ENCODE data around the gene ERRFI1. TPM values are rescaled to one million over a fixed set of nuclear protein-coding genes. Genes with fewer than 3 reads are reported as not detected.

Gene ERRFI1
- polyA plus RNA-seq, 3 donors: 20.3 to 20.8 (median 20.4) TPM

DNA sequence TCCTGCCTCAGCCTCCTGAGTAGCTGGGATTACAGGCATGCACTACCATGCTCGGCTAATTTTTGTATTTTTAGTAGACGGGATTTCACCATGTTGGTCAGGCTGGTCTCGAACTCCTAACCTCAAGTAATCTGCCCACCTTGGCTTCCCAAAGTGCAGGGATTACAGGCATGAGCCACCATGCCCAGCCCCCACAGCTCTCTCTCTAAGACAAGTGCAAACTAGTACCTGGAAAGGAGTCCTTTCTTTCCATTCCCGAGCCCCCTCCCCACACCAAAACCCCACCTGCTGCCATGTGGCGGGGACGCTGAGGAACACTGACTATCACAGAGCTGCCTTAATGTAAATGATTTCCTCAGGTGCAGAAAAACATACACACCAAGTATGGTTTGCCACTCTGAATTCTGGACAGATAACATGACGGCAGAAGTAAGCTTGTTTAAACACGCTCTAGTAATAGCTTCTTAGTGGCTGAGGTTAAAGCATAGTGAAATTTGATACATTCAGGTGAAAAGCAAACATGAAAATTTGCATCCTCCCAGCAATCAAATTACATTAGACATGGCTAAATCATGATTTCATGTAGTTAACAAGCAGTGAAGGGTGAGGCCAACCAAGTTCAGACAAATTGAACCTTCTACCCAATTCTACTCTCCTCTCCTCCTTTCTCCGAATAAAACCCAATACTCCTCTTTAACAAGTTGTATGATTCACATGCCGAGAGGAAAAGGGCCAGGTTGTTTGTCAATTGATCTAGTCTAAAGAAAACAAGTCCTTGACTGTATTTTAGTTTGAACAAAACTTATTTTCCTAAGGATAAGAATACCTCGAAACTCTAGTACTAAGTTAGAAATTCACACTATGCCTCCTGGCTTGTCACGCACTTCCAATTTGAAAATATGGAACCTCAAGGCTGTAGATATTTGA is 19.8 kb downstream of the ERRFI1 start:
- DNase-seq (ENCODE audit: low read depth in 3 of 3, low spot score in 2 of 3): no peak

DNA sequence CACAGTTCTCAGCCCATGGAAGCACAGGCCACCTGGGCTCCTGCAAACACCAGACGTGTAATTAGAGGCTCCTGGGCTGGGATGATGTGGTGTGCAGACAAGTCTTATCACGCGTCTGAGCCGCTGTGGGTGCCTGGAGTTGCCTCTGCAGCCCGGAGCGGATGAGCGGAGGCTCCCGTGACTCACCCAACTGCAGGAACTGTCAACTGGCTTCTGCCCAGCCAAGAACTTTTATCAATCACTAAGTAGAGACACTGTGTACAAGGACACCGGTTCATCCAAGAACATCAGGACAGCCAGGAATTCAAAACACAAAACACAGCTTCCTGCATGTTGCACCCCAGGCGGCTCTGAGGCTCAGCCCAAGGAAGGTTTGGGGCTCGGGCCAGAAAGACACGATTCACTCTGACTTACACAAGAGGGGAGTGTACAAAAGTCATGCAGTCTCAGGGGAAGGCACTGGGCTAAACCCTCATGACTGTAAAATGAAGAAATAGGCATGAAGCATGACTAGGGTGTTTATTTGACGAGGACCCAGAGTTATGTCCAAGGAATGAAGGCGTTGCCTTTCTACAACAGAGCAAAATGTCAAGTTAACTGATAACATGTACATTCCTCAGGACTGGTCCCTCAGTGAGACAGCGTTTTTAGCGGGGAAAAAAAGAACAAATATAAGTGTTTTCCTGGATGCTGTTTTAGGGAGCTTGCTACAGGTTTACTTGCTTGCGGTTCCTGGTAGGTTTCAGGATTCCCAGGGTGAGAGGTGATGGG is 21.1 kb downstream of the ERRFI1 start:
- no peak for DNase-seq (ENCODE audit: low read depth in 3 of 3, low spot score in 2 of 3)

DNA sequence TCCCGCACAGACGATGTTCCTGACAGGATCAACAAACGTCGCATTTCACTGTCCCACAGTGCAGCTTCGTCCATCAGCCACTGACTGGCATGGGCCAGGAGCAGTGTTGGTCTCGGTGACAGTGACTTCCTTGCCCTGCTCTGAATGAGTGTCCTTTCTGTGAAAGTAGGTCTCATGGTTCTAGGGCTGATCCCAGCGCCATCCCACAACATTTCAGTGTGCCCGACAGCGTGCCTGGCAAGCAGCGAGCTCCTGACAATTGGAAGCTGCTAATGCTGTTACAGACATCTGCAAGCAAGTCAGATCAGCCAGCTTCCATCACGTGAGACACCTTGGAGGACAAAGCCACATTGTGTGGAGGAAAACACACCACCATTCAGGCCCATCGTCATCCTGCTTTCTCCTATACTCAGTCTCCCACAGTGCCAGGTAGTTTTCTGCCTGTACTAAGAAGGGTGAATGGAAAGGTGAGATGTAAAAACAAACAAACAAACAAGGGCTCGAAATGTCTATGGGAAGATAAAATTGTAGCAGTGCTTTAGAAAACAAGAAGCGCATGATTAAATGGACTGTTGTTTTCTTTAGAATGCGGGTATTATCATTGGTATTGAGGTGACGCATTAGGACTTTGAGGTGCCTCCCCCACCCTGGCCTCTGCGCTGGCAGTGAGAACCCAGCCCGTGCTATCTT is 21.9 kb downstream of the ERRFI1 start:
- DNase-seq (ENCODE audit: low read depth in 3 of 3, low spot score in 2 of 3): no peak

DNA sequence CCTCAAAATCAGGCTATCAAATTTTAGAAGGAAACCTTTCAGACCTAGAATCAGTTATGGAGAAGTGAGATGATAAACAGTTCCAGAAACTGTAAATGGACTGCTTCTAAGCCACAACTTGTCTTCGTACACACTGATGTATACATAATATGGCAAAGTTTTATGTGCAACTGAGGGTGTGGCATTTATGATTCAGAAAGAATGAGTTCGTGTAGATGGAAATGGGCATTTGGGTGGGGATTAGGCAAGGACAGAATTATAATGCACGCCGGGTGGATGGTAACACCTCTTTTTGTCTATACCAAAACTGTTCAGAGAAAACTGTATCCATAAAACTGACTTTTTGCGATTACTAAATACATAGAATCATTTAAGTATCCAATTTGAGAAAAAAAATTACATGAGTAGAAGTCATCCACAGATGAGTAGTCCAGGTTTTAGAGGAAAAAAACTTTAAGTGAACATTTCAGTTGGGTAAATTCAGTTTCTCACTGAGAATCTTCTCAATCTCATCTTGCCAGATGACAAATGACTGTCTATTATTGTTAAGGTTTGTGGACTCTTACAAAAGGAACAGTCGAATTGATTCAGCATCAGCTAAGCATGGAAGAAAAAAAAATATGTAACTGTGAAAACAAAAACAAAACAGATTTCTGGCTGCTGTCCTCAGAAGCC is 22.5 kb downstream of the ERRFI1 start:
- no peak for DNase-seq (ENCODE audit: low read depth in 3 of 3, low spot score in 2 of 3)

DNA sequence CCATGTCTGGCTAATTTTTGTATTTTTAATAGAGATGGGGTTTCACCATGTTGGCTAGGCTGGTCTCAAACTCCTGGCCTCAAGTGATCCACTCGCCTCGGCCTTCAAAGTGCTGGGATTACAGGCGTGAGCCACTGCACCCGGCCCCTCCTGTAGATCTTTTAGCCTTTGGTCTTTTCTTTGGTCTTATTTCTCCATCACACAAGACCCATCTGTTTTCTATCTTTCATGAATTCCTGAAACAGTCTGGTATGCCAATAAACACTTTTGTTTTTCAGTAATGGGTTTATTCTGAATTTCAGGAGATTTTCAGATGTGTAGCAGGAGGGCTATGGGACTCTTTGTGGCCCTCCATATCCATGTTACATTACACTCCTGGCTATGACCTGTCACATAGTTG is 23.2 kb downstream of the ERRFI1 start:
- DNase-seq (ENCODE audit: low read depth in 3 of 3, low spot score in 2 of 3): no peak

DNA sequence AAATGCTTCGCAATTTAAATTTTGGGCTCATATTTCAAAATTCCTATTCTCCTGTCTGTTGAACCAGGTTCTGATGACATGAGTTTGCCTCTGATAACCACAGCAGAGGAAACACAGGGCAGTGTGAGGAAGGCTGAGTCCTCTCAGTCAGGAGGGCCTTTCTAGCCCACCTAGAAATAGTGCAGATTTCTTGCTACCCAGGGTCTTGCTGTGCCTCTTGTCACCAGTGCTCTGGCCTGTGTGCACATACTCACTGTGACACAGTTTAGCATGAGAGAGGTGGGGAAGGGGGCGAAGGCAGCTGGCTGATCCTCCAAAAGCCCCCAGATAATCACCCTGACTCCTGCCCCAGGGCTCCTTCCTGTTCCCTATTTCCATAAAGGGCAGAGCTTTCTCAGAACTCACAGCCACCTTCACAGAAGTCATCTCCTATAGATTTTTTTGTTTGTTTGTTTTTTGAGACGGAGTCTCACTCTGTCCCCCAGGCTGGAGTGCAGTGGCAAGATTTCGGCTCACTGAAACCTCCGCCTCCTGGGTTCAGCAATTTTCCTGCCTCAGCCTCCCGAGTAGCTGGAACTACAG is 23.7 kb downstream of the ERRFI1 start:
- no peak for DNase-seq (ENCODE audit: low read depth in 3 of 3, low spot score in 2 of 3)

DNA sequence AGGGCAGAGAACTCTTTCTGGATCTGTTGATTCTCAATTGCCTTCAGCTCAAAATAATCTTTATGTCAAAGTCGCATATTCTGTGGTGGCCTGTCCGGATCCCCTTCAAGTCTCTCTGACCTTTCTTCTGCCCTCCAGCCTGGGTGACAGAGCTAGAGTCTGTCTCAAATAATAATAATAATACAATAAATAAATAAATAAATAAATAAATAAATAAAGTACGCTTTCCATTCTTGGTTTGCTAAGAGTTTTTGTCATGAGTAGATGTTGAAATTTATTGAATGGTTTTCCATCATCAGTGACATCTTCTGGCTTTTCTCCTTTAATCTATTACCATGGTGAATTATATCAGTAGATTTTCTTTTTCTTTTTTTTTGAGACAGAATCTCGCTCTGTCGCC is 30.7 kb downstream of the ERRFI1 start:
- no peak for DNase-seq (ENCODE audit: low read depth in 3 of 3, low spot score in 2 of 3)

DNA sequence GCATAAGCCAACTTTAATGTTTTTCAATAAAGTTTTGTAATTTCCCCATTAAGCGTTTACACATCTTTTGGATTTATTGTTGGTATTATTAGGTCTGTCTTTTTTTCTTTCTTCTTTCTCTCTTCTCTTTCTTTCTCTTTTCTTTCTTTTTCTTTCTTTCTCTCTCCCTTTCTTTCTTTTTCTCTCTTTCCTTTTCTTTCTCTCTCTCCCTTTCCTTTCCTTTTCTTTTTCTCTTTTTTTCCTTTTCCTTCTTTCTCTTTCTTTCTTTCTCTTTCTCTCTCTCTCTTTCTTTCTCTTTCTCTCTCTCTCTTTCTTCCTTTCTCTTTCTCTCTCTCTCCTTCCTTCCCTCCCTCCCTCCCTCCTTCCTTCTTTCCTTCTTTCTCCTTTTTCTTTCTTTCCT is 31.3 kb downstream of the ERRFI1 start:
- no peak for DNase-seq (ENCODE audit: low read depth in 3 of 3, low spot score in 2 of 3)

DNA sequence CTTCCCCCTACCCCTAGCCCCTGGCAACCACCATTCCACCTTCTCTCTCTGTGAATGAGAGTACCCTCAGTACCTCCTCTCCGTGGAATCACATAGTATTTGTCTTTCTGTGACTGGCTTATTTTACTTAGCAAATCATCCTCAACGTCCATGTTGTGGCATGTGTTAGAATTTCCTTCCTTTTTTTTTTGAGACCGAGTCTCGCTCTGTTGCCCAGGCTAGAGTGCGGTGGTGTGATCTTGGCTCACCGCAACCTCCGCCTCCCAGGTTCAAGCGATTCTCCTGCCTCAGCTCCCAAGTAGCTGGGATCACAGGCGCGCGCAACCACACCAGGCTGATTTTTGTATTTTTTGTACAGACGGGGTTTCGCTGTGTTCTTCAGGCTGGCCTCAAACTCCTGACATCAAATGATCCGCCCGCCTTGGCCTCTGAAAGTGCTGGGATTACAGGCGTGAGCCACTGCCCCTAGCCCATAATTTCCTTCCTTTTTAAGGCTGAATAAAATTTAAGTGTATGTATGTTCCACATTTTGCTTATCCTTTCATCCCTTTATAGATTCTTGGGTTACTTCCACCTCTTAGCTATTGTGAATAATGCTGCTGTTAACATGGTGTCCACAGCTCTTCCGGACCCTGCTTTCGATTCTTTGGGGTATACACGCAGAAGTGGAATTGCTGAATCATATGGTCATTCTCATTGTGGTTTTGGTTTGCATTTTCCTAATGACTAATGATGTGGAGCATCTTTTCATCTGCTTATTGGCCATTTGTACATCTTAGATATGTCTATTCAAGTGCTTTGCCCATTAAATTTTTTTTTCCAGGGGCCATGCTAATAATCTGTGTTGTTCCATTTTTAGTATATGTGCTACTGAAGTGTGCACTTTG is 32.3 kb downstream of the ERRFI1 start:
- DNase-seq (ENCODE audit: low read depth in 3 of 3, low spot score in 2 of 3): no peak

DNA sequence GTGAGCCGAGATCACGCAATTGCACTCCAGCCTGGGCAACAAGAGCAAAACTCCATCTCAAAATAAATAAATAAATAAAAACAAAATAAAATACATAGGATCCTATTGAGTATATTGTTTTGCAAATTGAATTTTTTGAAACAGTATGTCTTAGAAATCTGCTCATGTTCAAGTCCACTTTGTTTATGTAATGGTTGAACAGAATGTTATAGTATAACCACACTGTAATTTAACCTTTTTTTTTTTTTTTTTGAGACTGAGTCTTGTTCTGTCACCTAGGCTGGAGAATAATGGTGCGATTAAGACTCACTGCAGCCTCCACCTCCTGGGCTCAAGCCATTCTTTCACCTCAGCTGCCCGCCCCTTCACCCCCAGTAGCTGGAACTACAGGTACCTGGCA is 33.2 kb downstream of the ERRFI1 start:
- no peak for DNase-seq (ENCODE audit: low read depth in 3 of 3, low spot score in 2 of 3)

DNA sequence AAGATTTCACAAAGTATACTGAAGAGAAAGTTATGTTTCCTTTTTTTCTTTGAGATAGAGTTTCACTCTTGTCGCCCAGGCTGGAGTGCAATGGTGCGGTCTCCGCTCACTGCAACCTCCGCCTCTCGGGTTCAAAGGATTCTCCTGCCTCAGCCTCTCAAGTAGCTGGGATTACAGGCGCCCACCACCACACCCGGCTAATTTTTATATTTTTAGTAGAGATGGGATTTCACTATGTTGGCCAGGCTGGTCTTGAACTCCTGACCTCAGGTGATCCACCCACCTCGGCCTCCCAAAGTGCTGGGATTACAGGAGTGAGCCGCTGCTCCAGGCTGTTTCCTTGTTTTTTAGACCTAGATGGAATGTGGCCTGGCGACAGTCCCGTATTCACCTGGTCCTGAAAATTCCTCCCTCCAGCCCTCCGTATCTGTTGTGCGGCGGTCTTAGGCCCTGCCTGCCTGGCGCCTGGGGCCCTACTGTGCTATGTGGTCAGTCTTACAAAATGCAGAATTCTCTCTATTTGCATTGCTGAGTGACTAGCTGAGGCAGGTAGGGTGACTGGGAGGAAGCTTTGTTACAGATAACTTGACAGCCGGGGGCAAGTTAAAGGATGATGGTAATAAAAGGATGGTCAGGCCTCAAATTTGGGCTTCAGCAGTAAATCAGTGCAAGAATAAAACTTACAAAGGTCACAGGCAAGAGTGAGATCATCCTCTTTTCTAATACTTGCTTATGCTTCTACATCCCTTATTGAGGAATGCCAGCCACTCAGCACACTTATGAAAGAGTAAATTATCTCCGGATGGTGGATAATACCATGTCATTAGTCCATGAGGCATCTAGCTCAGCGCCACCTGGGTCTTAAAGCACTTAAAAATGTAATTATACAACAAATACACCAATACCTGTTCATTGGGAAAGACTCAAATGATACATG is 34.3 kb downstream of the ERRFI1 start:
- no peak for DNase-seq (ENCODE audit: low read depth in 3 of 3, low spot score in 2 of 3)

DNA sequence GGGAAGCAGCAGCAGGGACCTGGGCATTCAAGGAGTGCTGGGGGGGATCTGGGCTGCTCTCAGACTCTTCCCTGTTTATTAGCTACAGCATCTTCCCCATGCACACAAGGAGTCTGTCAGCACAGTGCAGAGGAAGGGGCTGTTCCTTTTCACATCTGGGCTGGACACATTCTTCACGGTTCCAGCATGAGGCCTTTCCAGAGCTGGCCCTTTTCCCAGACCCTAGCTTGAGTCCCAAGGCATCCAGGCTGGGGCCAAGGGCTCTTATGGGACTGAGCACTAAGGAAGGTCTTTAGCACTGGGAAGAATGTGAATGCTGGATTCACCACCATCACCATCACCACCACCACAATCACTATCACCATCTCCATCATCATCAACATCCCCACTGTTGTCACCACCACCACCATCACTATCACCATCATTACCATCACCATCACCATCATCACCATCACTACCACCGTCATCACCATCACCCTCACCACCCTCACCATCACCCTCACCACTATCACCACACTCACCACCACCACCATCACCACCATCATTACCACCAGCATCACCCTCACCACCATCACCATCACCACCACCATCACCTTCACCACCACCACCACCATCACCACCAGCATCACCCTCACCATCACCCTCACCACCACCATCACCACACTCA is 36.2 kb downstream of the ERRFI1 start:
- no peak for DNase-seq (ENCODE audit: low read depth in 3 of 3, low spot score in 2 of 3)

DNA sequence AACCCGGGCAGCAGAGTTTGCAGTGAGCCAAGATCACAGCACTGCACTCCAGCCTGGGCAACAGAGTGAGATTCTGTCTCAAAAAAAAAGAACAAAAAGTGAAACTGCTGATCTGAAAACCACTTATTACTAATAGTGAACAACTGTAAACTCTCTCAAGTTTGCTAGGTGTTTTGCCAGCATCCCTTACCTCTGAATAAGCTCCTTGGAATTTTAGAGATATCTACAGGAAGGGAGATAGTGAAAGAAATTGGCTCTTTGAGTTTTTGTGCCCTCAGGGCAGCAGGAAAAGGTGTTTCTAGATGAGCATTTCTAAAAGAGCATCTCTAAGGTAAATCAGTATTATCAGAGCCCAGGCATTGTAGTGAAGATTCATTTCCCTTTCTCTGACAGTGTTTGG is 37.5 kb downstream of the ERRFI1 start:
- DNase-seq (ENCODE audit: low read depth in 3 of 3, low spot score in 2 of 3): no peak

DNA sequence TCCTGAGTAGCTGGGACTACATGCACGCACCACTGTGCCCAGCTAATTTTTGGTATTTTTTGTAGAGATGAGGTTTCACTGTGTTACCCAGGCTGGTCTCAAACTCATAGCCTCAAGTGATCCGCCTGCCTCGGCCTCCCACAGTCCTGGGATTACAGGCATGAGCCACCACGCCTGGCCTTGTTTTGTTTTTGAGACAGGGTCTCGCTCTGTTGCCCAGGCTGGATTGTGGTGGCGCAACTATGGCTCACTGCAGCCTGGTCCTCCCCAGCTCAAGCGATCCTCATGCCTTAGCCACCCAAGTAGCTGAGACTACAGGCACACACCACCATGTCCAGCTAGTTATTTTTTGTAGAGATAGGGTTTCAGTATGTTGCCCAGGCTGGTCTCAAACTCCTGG is 38.6 kb downstream of the ERRFI1 start:
- DNase-seq (ENCODE audit: low read depth in 3 of 3, low spot score in 2 of 3): no peak

DNA sequence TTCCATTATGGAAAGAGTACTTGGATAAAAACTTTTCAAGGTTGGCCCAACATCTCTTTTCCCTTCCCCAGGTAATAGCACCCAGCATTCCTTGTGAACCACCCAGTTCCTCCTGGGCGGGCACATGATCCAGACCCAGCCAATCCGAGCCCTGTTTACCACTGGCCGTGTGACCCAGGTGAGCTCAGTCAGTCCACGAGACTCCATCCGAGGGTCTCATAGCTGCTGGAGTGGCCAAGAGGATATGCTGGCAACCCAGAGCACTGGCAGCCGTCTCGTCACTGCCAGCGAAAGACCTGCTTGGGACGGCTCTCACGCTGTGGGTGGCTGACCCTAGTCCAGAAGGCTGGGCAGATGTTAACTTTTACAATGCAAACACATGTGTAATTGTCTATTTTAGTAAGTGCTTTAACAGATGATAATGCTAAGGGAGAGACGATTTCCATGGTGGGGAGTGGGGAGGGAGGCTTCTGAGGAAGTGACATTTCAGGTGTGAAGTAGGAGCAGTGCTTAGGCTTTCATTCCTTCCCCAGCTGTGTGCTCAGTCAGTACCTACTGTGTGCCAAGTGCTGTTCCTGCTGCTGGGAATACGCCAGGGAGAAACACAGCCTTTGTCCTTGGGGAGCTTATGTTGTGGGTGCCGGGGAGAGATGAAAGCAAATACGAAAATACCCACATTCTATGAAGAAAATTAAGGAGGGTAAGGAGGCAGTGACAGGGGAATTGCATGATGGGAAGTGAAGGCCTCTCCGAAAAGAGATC is 40.1 kb downstream of the ERRFI1 start:
- no peak for DNase-seq (ENCODE audit: low read depth in 3 of 3, low spot score in 2 of 3)

DNA sequence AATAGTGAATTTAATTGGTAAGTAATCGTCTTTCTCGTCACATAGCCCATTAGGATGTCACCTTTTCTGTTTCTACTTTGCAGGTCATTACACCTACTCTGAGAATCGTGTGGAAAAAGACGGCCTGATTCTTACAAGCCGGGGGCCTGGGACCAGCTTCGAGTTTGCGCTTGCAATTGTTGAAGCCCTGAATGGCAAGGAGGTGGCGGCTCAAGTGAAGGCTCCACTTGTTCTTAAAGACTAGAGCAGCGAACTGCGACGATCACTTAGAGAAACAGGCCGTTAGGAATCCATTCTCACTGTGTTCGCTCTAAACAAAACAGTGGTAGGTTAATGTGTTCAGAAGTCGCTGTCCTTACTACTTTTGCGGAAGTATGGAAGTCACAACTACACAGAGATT is 41.3 kb downstream of the ERRFI1 start:
- no peak for DNase-seq (ENCODE audit: low read depth in 3 of 3, low spot score in 2 of 3)
